OCI-LY3 (cell line): ENCODE measurements around the gene ABO.

Source experiments
- EZH2phosphoT487 ChIP-seq: fragments of 200-600 bp; shearing (Covaris generic); IDR thresholded peaks from 2 replicates; pipeline ENCODE4 v1.6.1; 2018; ENCODE audit warnings: antibody characterized with exemption, mixed run types, low read depth
- TF ChIP-seq, protein P1 (sequence below): fragments of 200-600, 300-600 bp; sonication (generic); IDR thresholded peaks from 2 replicates; pipeline ENCODE4 v1.5.1; 2014; ENCODE audit warnings: antibody characterized with exemption, low read length, low read depth

DNA sequence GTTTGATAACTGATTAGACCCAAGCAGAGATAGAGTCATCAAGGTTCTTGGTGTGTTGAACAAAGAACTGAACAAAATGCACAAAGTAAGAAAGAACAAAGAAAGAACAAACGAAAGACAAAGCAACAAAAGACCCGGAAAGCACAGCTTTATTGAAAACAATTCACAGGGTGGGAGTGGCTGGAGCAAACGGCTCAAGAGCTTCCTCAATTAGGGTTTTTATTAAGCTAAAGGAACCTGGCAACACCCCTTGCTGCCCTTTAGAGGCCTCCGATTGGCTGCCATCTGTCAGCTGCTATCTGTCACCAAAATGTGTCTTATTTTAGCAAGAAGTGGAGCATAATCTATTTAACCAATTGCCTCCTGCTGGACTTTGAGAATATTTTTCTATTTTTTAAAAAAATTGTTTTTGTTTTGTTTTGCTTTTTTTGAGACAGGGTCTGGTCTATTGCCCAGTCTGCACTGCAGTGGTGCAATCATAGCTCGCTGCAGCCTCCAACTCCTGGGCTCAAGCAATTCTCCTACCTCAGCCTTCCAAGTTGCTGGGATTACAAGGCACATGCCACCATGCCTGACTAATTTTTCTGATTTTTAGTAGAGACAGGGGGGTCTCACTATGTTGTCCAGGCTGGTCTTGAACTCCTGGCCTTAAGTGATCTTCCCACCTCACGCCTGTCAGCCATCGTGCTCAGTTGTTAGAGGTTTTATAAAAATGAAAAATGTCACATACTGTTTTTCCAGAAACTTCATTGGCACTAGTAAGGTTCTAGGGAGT lies 7.7 kb upstream of the ABO start:
- TF ChIP-seq, protein P1, sequence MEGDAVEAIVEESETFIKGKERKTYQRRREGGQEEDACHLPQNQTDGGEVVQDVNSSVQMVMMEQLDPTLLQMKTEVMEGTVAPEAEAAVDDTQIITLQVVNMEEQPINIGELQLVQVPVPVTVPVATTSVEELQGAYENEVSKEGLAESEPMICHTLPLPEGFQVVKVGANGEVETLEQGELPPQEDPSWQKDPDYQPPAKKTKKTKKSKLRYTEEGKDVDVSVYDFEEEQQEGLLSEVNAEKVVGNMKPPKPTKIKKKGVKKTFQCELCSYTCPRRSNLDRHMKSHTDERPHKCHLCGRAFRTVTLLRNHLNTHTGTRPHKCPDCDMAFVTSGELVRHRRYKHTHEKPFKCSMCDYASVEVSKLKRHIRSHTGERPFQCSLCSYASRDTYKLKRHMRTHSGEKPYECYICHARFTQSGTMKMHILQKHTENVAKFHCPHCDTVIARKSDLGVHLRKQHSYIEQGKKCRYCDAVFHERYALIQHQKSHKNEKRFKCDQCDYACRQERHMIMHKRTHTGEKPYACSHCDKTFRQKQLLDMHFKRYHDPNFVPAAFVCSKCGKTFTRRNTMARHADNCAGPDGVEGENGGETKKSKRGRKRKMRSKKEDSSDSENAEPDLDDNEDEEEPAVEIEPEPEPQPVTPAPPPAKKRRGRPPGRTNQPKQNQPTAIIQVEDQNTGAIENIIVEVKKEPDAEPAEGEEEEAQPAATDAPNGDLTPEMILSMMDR = no peak
- no peak for TF ChIP-seq EZH2phosphoT487
